HepG2 (cell line): ENCODE results near the gene GPR152. TPM values are rescaled to one million over a fixed set of nuclear protein-coding genes. Genes with fewer than 3 reads are reported as not detected.

Experiments used
- ATAC-seq: fragments of 200-7000 bp; cut with Tn5 transposase; 3 replicates; pipeline ENCODE4 v1.9.1; 2020; ENCODE audit warnings: mild to moderate bottlenecking, moderate library complexity
- BruUV-seq: library from RNA; stranded (reverse); fragments of 400-500 nt; replicated peaks from 2 replicates; lab custom pipeline; 2021; lab: Mats Ljungman, UMichigan
- CTCF ChIA-PET: fragments of 300-600 bp; formaldehyde crosslinking; extraction: SDS; loops from one replicate; lab custom pipeline; 2021; ENCODE audit warnings: low total read pairs, inconsistent platforms, low intra/inter-chr PET ratio; lab: Yijun Ruan, JAX
- POLR2A ChIA-PET: fragments of 350-600 bp; sonication (Branson Sonifier 250); formaldehyde crosslinking; loops from one replicate; lab custom pipeline; 2020; ENCODE audit warnings: antibody characterized with exemption, inconsistent platforms; lab: Yijun Ruan, JAX
- DNase-seq: peaks from one replicate; pipeline ENCODE4 v3.0.0-alpha.2; 2015; ENCODE audit warnings: low spot score
- FAIRE-seq: peaks from 3 replicates; lab custom pipeline; 2011; peaks lifted over from hg19 to GRCh38; lab: Jason Lieb, UNC
- H2AFZ ChIP-seq: one replicate; pipeline ENCODE4 v1.6.1; 2011; ENCODE audit warnings: low read length, inconsistent platforms
- H3K27ac ChIP-seq: fragments of 300-600 bp; 3 replicates; pipeline ENCODE4 v1.8.0; 2011; ENCODE audit warnings: mixed run types, mild to moderate bottlenecking, mixed read lengths, low read length, inconsistent platforms; ENCODE audit not compliant: insufficient read depth; ENCODE audit errors: extremely low read length
- H3K27me3 ChIP-seq, 2 experiments: fragments of 200-600 bp in 1 of 2; 2 replicates in 1 of 2; 3 replicates in 1 of 2; pipeline versions ENCODE4 v1.6.0 to v1.8.0; 2011; ENCODE audit warnings: low read length in 2 of 2, mild to moderate bottlenecking in 2 of 2, moderate library complexity in 2 of 2, inconsistent platforms in 1 of 2; ENCODE audit not compliant: insufficient read depth in 2 of 2, control insufficient read depth in 1 of 2
- H3K36me3 ChIP-seq, 2 experiments: fragments of 200-600 bp in 1 of 2; replicated peaks in 1 of 2; 2 replicates in 1 of 2; 3 replicates in 1 of 2; pipeline versions ENCODE4 v1.5.1 to v1.8.0; 2011; ENCODE audit warnings: low read length in 2 of 2, inconsistent platforms in 1 of 2; ENCODE audit not compliant: insufficient read depth in 2 of 2, control insufficient read depth in 1 of 2
- H3K4me1 ChIP-seq: 2 replicates; pipeline ENCODE4 v1.5.1; 2012; ENCODE audit warnings: low read length, inconsistent platforms; ENCODE audit not compliant: insufficient read depth
- H3K4me2 ChIP-seq: 2 replicates; pipeline ENCODE4 v1.6.0; 2011; ENCODE audit warnings: low read depth, low read length, inconsistent platforms
- H3K4me3 ChIP-seq, 3 experiments: fragments of 200-600 bp in 1 of 3; sonication (generic), shearing (Covaris generic) in 1 of 3; replicated peaks in 1 of 3; 2 replicates each; pipeline ENCODE4 v1.5.1; 2011 to 2016; ENCODE audit warnings: low read length in 3 of 3, inconsistent platforms in 2 of 3, low read depth in 2 of 3, mild to moderate bottlenecking in 2 of 3, control low read depth in 1 of 3, mixed read lengths in 1 of 3; ENCODE audit not compliant: insufficient read depth in 1 of 3
- H3K79me2 ChIP-seq: one replicate; pipeline ENCODE4 v1.6.1; 2011; ENCODE audit warnings: low read length, inconsistent platforms; ENCODE audit not compliant: insufficient read depth
- H3K9ac ChIP-seq: 2 replicates; pipeline ENCODE4 v1.6.0; 2011; ENCODE audit warnings: mild to moderate bottlenecking, low read depth, low read length, inconsistent platforms; ENCODE audit not compliant: insufficient read depth
- H3K9me3 ChIP-seq: 2 replicates; pipeline ENCODE4 v1.5.1; 2012; ENCODE audit warnings: mild to moderate bottlenecking, low read length
- H4K20me1 ChIP-seq: 2 replicates; pipeline ENCODE4 v1.6.0; 2011; ENCODE audit warnings: inconsistent platforms, mild to moderate bottlenecking, low read length, moderate library complexity; ENCODE audit not compliant: insufficient read depth
- MAF1 ChIP-seq: sonication (generic); formaldehyde crosslinking; IDR thresholded peaks from 2 replicates; pipeline ENCODE4 v1.5.0; 2020; ENCODE audit warnings: missing genetic modification reagents, borderline replicate concordance
- PRDM15 ChIP-seq: sonication (generic); formaldehyde crosslinking; IDR thresholded peaks from 2 replicates; pipeline ENCODE4 v1.4.0; 2020; ENCODE audit warnings: missing genetic modification reagents
- WGBS: methylation state at CpG from one replicate; pipeline ENCODE4 v1.1.6; 2017; ENCODE audit warnings: low lambda C conversion rate; 5-methylcytosine and 5-hydroxymethylcytosine counted together
- in situ Hi-C: cut with HindIII; loops from 2 replicates; pipeline ENCODE4 v1.10.0; 2017; ENCODE audit warnings: low pct_unique_long_range_greater_than_20kb; ENCODE audit not compliant: extremely low pct_ligation_motif_present
- intact Hi-C: fragments of 100-400 bp; cut with micrococcal nuclease; formaldehyde crosslinking; loops from one replicate; pipeline ENCODE4 v1.10.0; 2022; ENCODE audit not compliant: unreplicated experiment
- polyA plus RNA-seq, 8 experiments: library from polyadenylated mRNA; depleted of rRNA in 3 of 8; stranded (reverse) in 7 of 8; unstranded in 1 of 8; fragments of >200 nt; fragmentation: Illumina TruSeq in 4 of 8; extraction: Trizol in 4 of 8; gene quantifications; 2 replicates each; pipeline versions ENCODE4 v1.2.1 to v1.2.3, GENCODE V29; 2011 to 2016; ENCODE audit warnings: low read depth in 4 of 8, missing spikeins in 1 of 8, mixed read lengths in 1 of 8; ENCODE audit not compliant: insufficient read depth in 1 of 8
- total RNA-seq, 5 experiments: library from RNA; depleted of rRNA; stranded (reverse); fragments of >200 nt; fragmentation: Illumina TruSeq; extraction: Trizol; gene quantifications; 2 replicates each; pipeline ENCODE4 v1.2.3, GENCODE V29; 2016; ENCODE audit warnings: low read depth in 1 of 5
- TF ChIP-seq, protein P1 (sequence below): sonication (generic); formaldehyde crosslinking; IDR thresholded peaks from 2 replicates; pipeline ENCODE4 v1.8.0; 2022; ENCODE audit warnings: mild to moderate bottlenecking, missing genetic modification reagents, borderline replicate concordance

Gene GPR152
- total and polyA plus RNA-seq, 2 of the 13 experiments (the other 11 are each of a cell fraction or from before 2014, with no cell fraction given): not detected

GRCh38 chr11:67455054-67455453 lies 2.5 kb upstream of the GPR152 start, which contains the start of gene CABP4 (continued):
- no peak for TF ChIP-seq PRDM15
- TF ChIP-seq, all 625 proteins: peak for 0

- no TSS peak for BruUV-seq
- Histone ChIP-seq H3K9me3 (no peaks in the 10 kb centered on the region), H3K4me2 (no peak overlapping the region), H3K36me3 (no peaks in the 10 kb centered on the region), H3K27me3 (peaks cover 17 to 84% of the 10 kb centered on the region in 2 experiments; a peak in 4 of 5 replicates), H3K79me2 (no peaks in the 10 kb centered on the region), H2AFZ (no peak overlapping the region), H3K4me1 (no peaks in the 10 kb centered on the region), H3K9ac (no peak overlapping the region), H3K27ac (no peak overlapping the region), H4K20me1 (no peaks in the 10 kb centered on the region), H3K4me3 (no peak overlapping the region)
- intact Hi-C loops (no loop called here), in situ Hi-C loops (no loop called here)
- 20% methylated on average over 1 of the region's 21 CpGs for WGBS
- ATAC-seq (no peak), FAIRE-seq (no peak), DNase-seq (no peak)
- TF ChIP-seq, protein P1, sequence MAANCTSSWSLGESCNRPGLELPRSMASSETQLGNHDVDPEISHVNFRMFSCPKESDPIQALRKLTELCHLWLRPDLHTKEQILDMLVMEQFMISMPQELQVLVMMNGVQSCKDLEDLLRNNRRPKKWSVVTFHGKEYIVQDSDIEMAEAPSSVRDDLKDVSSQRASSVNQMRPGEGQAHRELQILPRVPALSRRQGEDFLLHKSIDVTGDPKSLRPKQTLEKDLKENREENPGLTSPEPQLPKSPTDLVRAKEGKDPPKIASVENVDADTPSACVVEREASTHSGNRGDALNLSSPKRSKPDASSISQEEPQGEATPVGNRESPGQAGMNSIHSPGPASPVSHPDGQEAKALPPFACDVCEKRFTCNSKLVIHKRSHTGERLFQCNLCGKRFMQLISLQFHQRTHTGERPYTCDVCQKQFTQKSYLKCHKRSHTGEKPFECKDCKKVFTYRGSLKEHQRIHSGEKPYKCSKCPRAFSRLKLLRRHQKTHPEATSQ (CRISPR knock-in tag): no peak
- no peak for TF ChIP-seq MAF1 (CRISPR knock-in tag)
- POLR2A ChIA-PET: no interaction called here
- CTCF ChIA-PET: no interaction called here
Measured at GRCh38 chr11:67453816-67454732, 1.5 kb upstream of the GPR152 start.
